GM12892 (cell line): Measurements from ENCODE around the gene NKRF.

Source experiments
- POLR2A ChIP-seq: IDR thresholded peaks from 2 replicates; pipeline ENCODE4 v1.6.1; 2011; ENCODE audit warnings: low read depth, low read length, control low read depth
- POLR2AphosphoS5 ChIP-seq: IDR thresholded peaks from 2 replicates; pipeline ENCODE4 v1.6.1; 2011; ENCODE audit warnings: low read depth, low read length, control low read depth

- TF ChIP-seq POLR2A (no peak), POLR2AphosphoS5 (no peak)
These were observed 40.3 kb upstream of the NKRF start for GRCh38 chrX:119646515-119646914.
